ENCODE measurements around the gene COL25A1.

Gene COL25A1

GRCh38 chr4:109214622-109215301 lies 87.7 kb downstream of the COL25A1 start:
- peak; percentile 2 for DNase-seq

DNA sequence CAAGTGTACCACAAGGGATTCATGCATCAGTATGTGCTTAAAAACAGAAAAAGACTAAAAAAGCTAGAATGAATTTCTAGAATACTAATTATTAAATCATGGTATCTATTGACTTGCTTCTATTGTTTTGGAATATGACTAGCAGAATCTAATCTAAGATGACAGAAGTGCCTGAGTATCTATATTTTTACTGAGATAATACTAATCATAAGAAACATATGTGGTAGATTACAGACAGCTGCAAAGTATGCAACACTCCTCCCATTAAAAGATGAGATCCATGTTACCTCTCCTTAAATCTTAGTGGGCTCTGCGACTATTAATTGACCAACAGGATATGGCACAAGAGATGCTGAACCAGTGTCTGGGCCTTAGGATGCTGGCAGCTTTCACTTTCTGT lies 89.4 kb downstream of the COL25A1 start:
- DNase-seq, result no peak

DNA sequence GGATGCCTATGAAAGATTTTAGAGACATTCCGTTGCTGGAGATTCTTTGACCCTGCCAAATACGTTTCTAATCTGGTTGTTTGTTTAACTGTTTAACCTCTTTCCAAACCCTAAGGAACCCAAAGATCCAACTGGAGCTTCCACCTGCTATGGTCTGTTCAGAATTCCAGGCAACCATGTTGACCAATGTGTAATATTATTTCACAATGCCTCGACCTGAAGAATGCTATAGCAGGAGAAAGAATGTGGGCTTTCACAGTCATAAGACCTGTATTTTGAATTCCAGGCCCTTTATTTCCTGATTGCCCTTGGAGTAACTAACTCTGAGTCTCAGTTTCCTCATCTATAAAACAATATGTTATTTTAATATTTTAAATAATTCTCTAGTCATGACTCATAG lies 90.8 kb downstream of the COL25A1 start:
- DNase-seq, result peak; percentile 25

DNA sequence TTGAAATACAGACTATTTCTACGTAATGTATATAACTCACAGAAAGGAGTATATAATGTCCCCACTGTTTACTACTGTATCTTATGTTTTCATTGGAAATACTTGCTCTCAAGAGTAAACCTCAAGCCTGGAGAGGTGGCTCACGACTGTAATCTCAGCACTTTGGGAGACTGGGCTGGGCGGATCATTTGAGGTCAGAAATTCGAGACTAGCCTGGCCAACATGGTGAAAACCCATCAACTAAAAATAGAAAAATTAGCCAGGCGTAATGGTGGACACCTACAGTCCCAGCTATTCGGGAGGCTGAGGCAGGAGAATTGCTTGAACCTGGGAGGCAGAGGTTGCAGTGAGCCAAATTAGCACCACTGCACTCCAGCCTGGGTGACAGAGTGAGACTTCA lies 92.8 kb downstream of the COL25A1 start:
- no peak for DNase-seq

DNA sequence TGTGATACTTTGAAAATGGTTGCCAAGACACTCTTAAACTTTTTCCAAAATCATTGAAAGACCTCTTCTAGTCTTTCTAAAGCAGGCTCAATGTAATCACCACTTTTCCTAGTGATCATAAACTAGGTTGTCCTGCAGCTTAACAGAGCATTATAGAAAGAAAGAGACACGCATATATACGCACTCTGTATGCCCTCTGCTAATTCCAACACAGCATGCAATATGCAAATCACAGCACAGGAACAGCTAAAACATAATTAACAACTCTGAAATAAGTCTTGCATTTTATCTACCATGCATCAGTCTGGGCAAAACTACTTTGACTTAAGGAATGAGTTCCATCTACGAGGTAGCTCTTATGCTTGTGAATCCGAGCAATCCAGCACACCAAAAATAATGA lies 94.6 kb downstream of the COL25A1 start:
- DNase-seq, result no peak

DNA sequence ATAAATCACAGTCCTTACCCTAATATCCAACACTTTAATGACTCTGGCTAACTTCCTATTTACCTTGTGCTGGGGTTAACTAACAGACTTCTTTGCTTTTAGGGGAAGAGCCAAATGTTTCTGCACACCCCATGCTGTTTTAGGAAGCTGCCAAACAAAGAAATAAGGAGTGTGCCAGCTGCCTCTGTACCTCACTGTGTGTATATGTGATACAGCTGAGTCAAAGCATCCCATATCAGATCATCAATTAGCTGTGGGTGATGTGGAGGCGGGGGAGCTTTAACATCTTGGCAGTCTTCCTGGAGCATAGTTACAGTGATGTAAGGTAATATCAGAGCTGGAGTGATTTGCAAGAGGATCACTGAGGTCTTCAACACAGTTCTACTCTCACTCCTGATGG lies 95.4 kb downstream of the COL25A1 start:
- DNase-seq, result peak; percentile 33

DNA sequence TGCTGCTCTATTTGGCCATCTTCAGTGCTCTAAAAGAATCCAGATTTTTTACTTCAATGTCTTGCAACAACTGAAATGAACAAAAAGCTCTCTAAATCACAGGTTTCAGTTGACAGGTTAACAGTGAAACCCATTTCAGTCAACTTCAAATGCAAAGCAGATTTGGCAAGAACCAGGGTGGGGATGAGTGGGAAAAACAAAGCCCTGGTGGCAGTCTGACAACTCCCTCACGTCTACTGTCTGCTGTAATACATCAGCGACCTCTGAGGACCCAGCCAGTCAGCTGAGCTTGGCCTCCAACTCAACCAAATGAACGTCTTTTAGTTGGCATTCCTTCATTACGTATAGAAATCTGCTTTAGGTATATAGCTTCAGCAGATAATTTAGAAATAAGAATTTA lies 95.8 kb downstream of the COL25A1 start:
- DNase-seq, result no peak

DNA sequence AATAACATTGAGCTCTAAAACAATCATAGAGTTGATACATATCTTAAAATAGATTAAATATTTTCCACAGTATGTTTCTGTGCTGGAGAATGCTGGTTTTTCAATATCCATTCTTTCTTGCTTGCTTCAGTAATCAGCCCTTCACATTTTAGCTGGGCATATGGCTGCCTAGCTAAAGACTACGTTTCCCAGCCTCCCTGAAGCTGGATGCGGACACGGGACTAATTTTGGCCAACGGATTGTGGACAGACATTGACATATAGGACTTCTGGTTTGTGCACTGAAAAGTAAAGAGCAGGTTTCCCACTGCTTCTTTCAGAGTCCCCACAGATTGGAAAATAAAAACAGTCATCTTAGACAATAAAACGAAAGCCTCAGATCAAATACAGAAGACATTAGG lies 97.3 kb downstream of the COL25A1 start:
- DNase-seq, result no peak

- no peak for DNase-seq
These were observed 102.9 kb downstream of the COL25A1 start for GRCh38 chr4:109199585-109199984.

DNA sequence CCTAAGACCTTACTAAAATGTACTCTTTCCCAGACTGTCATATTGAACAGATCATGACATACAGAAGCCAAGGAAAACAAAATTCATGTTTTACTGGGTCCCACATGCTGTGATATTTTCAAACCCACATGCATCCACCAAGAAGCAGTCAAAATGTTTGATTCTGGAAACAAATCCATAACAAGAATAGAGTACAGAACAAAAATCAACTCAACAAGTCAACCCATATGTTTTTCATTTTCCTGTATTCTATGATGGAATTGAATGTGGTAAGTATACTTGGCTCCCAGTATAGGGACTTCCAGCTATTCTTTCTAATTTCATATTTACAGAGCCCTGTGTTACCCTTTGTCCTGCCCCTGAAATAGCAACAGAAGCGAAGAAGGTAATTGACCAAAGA lies 106.8 kb downstream of the COL25A1 start:
- no peak for DNase-seq

DNA sequence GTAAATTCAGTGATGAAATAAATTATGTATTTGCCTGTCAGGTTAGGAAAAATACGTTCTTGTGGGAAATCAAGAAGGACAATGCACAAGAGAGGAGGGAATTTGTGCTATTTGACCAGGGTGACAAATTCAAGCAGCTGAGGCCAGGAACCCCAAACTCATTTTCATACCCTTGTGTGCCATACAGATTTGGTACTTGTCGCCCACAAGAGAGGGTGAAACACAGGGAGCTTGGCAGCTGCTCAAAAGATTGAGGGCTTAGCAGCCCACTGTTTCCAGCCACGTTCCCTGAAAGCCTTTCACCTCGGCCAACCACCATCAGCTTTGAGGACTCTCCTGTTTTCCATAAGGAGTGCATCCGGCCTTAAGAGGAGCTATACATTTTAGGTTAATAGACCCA lies 111.2 kb downstream of the COL25A1 start:
- DNase-seq, result no peak

- DNase-seq, result no peak
These were observed 116.0 kb downstream of the COL25A1 start for GRCh38 chr4:109186458-109186945.

- no peak for DNase-seq
These were observed 116.5 kb downstream of the COL25A1 start for GRCh38 chr4:109185951-109186350.

GRCh38 chr4:109185548-109185947 lies 116.9 kb downstream of the COL25A1 start:
- no peak for DNase-seq

GRCh38 chr4:109184491-109184961 lies 117.9 kb downstream of the COL25A1 start:
- peak; percentile 30 for DNase-seq

DNA sequence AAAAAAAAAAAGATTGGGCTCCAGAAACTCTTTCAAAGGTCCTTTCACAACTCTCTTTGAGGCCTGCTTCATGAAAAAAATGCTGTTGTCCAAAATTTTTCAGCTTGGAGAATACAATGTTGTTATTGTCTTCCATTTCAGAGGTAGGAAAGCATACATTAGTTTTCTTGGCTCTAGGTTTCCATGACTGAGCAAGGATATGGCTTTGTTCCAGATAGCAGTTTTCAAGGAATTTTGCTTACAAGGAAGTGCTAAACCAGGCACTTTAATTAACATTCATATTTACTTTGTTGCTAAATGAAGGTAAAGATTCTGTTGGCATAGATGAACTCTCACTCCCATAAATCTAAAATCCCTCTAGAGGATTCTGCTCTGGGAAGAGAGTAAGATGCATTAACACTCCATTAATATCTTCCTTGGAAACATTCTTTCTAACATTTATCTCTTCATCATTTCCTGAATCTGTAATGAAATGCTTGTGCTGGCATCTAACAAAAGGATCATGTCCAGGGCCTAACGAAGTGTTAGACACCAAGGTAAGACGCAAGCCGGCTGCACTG lies 118.4 kb downstream of the COL25A1 start:
- DNase-seq, result no peak

GRCh38 chr4:109182696-109183095 lies 119.8 kb downstream of the COL25A1 start:
- no peak for DNase-seq

GRCh38 chr4:109179061-109179460 lies 123.4 kb downstream of the COL25A1 start:
- DNase-seq, result no peak

GRCh38 chr4:109177096-109177810 lies 125.2 kb downstream of the COL25A1 start:
- no peak for DNase-seq

GRCh38 chr4:109174224-109174953 lies 128.1 kb downstream of the COL25A1 start:
- DNase-seq, result no peak

DNA sequence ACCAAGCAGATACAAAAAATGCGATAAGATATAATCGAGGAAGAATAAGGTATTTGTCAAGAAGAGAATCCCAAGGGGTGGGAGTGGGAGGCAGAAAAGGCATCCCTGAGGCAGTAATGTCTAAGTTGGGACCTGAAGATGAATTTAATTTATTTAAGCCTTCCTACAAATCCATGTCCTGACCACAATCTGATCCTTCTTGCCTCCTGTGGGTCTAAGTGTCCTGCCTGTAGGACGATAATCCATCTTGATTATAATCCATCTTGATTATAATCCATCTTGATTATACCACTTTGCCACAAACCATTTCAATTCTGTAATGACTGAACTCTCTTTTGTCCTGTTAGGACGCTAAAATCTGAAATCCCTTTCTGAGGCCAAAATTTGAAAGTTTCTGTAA lies 130.2 kb downstream of the COL25A1 start:
- no peak for DNase-seq

DNA sequence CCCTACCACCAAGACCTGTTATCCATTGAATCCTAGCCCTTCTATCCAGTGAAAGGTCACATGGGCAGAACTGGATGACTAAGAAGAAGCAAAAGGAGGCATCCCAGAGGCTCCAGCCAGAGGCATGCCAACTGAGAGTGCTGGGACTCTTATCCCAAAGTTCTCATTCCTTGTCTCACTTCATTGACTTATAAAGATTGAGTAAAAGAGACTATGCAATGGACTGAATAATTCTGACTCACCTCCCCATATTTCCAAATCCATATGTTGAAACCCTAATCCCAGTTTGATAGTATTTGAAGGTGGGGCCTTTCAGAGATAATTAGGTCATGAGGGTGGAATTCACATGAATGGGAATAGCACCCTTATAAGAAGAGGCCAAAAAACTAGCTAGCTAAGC lies 131.4 kb downstream of the COL25A1 start:
- no peak for DNase-seq

GRCh38 chr4:109169170-109169569 lies 133.3 kb downstream of the COL25A1 start:
- no peak for DNase-seq

Data from fibroblast of skin of back (primary cell).